Activated effector memory CD4-positive, alpha-beta T cell treated with Interleukin-2 at 50 U/mL for 16 hours (primary cell): Measurements from ENCODE around the gene ATP2B2.
A peak's percentile ranks its signal among the peaks of the same experiment; 100 is the strongest.
"Not testable (repeated sequence)": the region's sequence is repeated elsewhere in the genome, so short reads cannot be mapped to it uniquely, and the experiment has no call there.

Experiments
- DNase-seq: peaks from one replicate; pipeline ENCODE4 v3.0.0-alpha.2; 2020

The ATP2B2 gene

DNA sequence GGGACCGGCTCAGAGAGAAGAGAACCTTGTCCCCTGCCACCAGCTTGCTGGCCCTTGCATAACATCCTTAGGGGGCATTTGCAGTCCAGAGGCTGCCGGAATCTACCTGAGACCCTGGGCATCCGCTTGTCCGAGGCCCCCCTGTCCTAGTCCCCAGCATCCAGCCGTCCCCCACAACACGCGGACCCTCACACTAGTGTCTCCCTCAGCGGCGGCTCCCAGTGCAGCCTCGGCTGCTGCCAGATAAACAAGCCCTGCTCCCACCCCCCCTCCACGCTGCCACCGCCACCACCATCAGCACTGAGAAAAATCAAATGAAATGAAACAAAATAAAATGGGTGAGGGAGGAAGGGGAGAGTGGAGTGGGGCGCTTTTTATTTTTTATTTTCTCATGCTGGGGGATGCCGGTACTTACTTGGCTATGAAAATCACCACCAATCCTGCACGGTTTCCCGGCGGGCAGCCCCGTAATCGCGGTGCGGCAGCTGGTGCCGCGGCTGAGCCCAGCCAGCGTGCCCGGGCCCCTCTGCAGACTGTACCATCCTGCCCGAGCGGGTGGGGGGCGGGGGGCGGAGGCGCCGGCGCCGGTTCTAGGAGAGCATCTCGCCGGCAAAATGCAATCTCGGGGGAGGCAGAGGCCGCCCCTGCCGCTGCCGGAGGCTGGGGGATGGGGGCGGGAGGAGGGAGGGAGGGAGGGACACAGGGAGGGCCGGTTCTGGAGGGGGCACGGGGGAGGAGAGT lies at the start of gene ATP2B2:
ATP2B2 (minus strand) TSS at position 537 of the 741 bp plus-strand sequence. CDS start 56,043 bp downstream, outside the sequence.
- DNase-seq = no peak

DNA sequence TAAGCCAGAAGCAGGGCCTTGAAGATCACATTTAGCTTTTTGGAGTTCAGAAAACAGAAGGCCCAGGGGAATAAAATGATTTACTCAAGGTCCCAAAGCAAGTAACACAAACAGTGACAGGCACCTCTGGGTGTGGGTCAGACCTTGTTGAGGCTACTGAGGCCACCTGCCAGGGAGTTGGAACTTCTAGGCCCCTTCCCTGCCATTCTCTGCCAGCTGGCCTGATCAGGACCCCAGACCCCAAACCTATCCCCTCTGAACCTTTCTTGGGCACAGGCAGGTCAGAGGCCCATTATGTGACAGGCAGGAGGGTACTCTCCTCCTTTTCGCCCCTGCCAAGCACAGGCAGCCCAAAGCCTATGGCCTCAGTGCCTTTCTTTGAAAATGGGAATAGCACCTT lies 49.4 kb upstream of the ATP2B2 start:
- DNase-seq = no peak

DNA sequence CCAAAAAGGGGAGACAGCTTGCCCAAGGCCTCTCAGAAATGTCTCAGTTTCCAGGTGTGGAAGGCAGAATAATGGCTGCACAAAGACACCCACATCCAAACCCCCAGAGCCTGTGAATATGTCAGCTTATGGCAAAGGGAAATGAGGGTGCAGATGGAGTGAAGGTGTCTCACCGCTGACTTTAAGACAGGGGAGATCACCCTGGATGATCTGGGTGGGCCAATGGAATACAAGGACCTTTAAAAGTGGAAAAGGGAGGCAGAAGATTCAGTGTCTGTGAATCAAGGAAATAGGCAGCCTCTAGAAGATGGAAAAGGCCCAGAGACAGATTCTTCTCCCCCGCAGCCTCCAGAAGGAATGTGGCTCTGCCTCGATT lies 48.8 kb upstream of the ATP2B2 start:
- no peak for DNase-seq

DNA sequence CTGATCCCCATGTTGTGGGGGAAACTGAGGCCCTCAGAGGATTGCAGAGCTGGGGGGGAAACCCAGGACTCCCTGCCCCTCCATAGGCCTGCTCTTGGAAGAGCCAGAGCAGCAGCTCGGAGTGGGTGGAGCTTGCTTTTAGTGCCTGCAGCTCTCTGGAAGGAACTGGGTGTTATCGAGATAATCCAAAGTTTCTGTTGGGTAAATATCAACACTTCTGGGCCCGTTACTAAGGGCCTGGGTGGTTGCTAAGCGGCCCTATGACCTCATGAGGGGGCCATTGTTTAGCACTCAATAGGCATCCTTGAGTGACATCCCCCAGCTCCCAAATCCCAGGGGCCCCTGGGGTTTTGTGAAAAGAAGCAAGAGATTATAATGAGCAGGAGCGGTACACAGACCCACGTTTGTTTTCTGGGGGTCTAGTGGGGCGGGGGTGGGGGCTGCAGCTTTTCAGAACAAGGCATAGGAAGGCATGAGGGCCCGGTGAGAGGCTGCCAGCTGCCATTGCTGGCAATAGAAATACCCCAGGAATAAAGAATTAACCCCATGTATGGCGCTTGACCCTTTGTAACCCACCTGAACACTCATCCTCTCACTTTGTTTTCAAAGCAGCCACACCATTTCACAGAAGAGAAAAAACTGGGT lies 48.3 kb upstream of the ATP2B2 start:
- DNase-seq = no peak

DNA sequence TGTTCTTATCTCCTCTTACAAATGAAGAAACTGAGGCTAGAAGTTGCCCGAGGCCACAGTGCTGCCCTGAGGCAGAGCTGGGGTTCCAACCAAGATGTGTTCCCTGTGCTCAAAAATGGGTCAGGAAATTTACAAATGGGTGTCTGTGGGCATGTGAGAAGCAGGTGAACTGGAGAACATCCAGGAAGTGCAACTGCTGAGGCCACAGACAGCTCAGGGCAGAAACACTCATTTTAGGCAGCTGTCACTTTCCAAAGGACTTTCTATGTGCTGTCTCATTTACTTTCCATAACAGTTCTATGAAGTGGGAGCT lies 47.2 kb upstream of the ATP2B2 start:
- DNase-seq = peak; percentile 6

DNA sequence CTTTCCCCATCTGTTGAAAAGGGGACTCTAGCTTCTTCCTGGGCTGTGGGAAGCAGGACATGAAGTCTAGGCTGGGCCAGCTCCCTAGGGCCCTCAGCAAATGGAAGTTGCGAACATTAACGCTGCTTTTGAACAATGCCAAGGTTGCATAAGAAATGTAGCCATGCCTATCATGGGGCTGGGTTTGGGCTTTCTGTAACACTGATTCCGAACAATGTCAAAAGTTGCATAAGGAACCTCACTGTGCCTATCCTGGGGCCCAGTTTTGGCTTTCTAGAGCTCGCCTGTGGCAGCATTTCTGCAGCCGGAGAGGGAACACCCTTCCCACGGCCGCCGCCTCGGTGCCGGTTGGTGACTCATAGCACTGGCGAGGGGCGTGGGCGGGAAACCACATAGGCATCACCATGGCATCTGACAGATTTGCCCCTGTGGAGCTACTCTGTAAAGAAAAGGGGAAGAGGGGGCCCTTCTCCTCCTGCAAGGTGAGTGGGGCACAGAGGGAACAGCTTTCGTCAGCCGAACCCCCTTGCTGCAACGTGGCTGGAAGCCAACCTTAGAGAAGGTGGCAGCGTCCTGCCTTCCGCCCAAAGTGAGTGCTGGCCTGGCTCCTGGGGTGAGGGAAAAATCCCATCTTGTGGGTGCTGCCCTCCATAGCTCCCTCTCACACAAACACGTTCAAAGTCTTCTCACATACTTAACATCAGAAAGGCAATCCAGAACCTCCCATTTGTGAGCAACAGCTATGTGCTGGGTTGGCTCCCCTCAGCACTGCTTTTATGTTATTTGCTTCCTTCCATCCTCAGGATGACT lies 46.6 kb upstream of the ATP2B2 start:
- peak; percentile 71 for DNase-seq

DNA sequence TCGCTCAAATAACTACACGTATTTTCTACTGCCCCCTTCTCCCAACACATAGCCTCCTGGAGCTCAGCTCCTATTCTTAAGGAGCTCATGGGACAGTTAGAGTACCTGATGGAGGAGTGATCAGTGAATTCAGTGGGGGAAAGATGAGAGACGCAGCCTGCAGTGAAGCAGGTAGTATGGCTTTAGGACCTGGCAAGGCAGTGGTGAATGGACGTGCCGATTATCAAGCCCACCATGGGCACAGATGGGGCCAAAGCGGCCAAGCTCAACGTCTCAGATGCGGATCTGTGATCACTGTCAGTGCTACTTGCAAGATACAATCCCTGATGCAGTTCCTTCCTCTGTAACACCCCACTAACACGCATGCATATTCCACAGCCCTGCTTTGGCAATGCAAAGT lies 45.8 kb upstream of the ATP2B2 start:
- no peak for DNase-seq

DNA sequence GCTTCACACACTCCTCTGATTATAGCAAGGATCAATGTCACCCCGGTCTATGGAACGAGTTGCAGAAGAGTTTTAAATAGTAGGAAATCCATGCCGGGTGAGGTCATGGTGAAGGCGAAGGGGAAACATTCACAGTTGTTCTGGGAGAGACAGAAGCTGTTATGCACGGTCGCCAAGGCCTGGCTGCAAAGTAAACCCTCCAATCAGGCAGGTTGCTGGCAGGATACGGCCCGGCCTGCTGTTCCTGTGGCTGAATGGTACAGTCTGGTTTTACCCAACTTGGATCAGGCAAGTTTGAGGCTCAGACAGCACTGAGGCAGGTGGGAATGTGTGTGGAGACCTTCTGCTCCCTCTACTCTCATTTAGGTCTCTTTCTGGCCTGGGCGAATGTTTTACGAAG lies 45.3 kb upstream of the ATP2B2 start:
- no peak for DNase-seq

DNA sequence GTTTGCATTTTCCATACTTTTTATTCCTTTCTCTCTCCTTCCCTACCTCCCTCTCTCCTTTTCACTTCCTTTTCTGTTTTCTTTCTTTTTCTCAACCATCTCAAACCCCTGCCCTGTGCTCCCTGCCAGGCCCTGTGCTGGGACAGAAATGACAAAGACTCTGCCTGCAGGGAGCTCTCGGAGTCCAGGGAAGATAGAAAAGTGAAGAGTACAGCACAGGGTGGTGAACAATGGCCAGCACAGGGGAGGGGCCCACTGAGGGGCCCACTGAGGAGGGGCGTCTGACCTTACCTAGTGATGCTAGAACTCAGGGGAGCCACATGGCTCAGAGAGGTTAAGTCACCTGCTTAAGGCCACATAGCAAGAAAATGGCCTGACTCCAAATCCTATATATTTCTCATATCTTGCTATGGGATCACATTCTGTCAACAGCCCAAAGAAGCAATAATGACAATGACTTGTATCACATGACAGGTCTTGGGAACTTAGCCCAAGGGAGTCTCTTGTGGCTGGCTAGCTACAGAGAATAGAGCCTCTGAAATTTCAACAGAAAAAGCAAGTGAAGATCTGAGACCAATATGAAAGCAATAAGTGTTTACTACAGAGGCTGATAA lies 44.3 kb upstream of the ATP2B2 start:
- no peak for DNase-seq

DNA sequence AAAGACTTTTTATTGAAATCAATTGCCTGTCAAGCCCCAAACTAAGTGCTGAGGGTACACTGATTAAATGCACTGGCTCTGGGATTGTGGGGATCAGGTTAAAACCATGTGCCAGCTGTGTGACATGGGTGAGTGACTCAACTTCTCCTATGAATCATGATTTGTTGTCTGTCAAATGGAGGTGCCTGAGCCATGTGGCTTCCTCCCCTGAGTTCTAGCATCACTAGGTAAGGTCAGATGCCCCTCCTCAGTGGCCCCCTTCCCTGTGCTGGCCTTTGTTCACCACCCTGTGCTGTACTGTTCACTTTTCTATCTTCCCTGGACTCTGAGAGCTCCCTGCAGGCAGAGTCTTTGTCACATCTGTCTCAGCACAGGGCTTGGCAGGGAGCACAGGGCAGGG lies 43.6 kb upstream of the ATP2B2 start:
- DNase-seq = no peak

DNA sequence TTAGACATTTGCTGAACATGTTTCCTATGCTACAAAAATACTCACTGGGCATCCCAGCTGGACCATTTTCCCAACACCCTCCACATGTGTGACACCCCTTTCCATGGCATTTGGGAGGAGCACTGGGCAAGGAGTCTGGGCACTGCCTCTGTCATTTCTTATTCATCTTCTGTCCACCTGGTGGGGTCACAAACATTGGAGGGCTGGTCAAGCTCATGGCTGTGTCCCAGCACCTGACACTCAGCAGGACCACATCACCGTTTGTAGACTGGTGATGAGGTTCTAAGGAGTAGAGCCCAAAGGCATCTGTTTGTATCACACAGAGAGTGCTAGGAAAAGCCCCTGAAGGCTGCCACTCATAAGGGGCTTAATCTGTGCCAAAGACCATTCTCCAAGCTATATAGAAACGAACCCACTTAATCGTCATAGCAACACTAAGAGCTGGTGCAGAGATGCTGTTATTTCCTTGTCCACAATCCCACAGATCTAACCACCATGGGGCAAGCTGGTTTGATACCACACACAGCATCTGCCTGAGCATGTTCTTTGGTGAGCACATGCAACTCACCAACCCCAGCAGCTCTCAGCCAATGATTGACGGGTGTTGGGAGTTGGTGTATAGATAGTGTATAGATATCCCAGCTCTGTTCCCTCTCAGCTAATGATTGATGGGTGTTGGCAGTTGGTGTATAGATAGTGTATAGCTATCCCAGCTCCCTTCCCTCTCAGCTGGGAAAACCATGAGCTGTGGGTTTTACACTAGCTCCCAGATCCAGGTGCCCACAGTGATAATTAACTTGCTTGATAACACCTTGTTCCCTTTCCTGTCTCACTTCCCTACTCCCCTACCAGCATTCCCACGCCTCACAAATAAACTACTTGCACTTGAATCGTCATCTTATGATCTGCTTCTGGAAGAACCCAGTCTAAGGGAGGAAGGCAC lies 42.7 kb upstream of the ATP2B2 start:
- DNase-seq = no peak

DNA sequence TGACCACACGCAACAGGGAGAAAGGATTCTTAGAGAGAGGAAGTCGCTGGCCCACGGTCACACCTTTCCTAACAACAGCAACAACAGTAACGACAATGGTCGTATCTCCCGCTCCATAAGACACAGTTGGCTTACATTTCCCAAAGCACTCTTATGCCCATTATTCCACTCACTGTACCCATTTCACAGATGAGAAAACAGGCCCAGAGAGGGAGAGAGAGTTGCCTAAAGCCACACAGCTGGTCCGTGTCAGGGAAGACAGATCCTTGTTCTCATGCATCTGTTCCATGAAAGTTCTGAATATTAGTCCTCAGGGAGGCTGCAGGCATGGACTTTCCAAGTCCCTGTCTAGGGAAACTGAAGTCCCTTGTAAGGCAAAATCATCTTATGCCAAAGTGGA lies 42.0 kb upstream of the ATP2B2 start:
- no peak for DNase-seq

DNA sequence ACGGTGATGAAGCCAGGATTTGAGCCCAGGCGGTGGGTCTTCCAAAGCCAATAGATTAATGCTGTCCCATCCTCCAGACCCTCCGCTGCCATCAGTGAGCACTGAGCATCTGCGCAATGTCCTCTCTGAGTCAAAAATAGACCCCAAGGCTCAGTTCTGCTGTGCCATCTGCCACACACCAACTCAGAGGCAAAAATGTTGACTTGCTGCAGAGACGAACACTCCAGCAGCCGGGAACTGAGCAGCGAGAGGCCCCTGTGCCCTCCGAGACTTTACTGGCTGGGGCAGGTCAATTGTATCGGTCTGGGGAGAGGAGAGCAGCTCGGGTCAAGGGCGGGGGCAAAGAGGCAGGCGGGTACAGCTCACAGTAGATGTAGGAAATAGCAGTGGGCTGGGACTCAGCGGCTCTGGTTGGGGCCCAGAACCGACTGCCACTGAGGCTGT lies 41.5 kb upstream of the ATP2B2 start:
- DNase-seq = no peak

DNA sequence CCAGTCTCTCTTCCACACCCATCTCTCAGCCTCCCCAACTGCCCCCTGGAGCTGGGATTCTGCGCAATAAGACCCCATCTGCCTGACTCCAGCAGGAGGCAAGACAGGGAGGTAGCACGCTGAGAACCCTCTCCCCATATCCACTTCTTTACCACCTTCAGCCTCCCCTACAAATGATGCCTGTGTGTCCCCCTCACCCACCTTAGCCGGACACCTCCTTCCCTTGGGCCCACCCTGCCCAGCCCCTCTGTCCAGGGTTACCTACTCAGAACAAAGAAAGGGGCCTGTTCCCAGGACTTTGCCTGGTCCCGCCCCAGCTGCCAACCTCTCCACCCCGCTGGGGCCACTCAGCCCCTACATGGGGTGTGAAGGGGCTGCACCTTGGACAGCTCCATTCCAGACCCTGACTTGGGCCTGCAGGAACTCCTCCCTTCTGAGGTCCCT lies 40.8 kb upstream of the ATP2B2 start:
- no peak for DNase-seq

DNA sequence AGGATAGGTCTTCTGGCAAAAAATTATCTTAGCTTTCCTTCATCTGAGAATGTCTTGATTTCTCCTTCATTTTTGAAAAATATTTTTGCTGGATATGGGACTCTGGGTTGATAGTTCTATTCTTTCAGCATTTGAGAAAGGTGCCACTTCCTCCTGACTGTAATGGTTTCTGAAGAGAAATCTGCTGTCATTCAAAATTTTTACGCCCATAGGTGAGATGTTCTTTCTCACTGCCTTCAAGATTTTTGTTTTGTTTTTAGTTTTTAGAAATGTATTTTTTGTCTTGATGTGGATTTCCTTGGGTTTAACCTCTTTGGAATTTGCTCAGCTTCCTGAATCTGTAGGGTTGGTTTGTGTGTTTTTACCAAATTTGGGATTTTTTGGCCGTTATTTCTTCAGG lies 37.1 kb upstream of the ATP2B2 start:
- no peak for DNase-seq

DNA sequence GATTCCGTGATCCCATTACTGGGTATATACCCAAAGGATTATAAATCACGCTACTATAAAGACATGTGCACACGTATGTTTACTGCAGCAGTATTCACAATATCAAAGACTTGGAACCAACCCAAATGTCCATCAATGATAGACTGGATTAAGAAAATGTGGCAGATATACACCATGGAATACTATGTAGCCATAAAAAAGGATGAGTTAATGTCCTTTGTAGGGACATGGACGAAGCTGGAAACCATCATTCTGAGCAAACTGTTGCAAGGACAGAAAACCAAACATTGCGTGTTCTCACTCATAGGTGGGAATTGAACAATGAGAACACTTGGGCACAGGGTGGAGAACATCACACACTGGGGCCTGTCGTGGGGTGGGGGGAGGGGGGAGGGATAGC lies 35.0 kb upstream of the ATP2B2 start:
- not testable (repeated sequence) for DNase-seq

DNA sequence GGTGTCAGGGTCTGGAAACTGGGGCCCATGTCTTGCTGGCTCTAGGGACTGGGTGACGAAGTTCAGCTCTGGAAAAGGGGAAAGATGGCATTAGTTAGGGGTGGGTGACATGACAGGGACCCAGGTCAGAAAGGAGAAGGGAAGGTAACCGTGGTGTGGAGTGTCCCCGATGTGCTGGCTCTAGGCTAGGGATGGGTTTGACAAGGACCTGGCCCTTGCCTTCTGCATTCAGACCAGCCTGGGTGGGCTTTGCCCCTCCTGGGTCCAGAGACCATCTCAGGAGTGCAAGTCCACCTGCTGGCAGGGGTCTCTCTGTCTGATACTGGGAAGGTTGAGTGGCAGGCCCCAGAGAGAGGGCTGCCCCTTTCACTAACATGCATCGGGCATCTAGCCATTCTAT lies 28.7 kb upstream of the ATP2B2 start:
- DNase-seq = no peak

DNA sequence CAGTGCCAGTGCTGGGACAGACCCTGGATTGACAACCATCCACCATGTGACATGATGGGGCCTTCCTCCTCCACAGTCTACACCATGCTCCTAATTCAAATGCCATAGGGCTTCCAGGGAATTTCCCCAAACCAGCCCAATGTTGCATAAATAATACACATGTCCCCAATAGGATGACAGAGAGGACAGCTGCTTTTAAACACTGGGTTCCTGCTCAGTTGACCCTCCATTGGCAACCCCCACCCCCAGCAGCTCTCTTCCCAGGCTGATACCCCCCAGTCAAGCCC lies 28.3 kb upstream of the ATP2B2 start:
- DNase-seq = no peak

DNA sequence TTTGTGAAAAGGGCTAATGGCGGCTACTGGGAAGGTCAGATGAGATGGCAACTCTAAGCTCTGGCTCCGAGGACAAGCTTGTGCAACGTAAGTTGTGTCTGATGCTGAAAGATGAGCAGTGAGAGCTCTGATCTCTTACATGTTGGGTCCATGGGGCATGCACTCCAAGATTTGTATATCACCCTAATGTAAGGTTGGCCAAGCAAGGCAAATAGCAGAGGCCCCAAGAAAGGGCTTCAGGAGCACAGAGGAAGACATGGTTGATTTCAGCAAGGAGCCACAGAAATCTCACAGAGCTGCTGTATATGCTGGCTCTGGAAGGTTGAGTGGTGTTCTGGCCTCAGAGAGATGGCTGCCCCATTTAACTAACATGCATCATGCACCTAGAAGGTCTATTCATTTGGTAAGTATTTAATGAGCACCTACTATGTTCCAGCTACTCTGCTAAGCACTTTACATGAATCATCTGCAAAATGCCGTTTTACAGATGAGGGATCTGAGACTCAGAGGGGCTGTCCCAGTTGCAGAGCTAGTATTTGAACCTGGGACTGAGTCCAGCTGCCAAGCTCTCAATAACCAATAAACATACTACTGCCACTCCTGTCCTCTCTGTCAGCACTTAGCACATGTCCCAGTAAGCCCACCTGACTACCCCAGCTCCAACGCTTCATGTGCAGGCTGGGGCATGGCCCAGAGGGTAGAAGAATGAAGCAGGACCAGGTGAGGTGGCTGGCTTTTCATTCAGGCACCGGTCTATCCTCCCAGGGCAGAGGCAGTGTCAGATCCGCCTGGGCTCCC lies 27.8 kb upstream of the ATP2B2 start:
- no peak for DNase-seq

DNA sequence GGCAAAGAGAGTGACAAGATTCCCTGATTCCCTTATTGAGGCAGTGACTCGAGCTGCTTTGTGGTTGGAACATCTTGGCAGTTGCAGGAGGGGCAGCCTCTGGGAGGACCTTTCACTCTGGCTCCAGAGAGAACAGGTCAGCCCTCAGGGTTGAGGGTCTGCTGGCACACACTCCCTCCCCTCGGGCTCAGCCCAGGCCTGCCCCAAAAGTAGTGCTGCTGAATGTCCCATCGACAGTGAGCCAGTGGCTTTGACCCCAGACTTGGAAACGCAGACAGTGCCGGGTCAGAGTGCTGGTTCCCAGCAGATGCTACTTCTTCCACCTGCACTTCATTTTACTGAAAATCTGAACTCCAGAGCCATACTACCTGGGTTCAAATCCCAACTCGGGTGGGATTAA lies 25.6 kb upstream of the ATP2B2 start:
- no peak for DNase-seq

DNA sequence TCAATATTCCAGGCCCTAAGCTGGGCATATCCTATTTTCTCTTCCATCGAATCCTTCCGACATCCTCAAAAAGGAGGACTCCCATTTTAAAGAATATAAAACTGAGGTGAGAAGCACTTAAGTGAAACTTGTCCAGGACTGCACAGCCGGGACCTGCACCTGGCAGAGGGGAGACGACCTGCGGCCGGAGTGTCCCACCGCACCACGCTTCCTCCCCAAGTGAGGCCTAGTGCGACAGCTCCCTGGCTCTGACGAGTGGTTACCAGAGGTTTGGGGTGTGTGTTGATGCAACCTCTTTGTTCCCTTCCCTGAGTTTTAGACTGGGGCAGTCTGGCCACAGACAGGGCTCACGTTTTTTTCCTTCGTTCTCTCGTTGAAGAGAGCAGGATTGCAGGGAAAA lies 24.9 kb upstream of the ATP2B2 start:
- DNase-seq = no peak

DNA sequence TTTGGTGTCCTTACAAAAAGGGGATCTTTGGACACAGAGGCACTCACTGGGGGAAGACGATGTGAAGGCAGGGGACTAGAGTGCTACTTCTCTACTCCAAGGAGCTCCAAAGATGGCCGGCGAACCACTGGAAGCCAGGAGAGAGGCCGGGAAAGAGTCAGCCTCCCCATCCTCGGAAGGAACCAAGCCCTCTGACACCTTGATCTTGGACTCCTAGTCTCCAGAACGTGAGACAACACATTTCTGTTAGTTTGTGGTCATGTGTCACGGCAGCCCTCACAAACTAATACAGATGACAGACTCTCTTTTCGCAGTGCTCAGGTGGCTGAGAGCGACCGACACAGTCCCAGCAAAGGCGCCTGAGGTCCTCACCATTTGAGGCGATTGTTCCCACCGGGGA lies 24.4 kb upstream of the ATP2B2 start:
- no peak for DNase-seq
